K562 (cell line): ENCODE data around the gene RGS7.

ENCODE experiments used
- ATF3 ChIP-seq, 2 experiments: fragments of 450-650 bp in 1 of 2; sonication (generic) in 1 of 2; formaldehyde crosslinking in 1 of 2; IDR thresholded peaks in 1 of 2; conservative IDR thresholded peaks in 1 of 2; 2 replicates each; pipeline versions ENCODE4 v1.6.1 to v1.8.1; 2016 to 2023; ENCODE audit warnings: mild to moderate bottlenecking in 2 of 2, moderate library complexity in 2 of 2, inconsistent platforms in 1 of 2, missing genetic modification reagents in 1 of 2
- CHCHD3 ChIP-seq: fragments of 250-450 bp; sonication (Bioruptor Pico); IDR thresholded peaks from 2 replicates; pipeline ENCODE4 v2.1.2; 2022; ENCODE audit warnings: mild to moderate bottlenecking
- CTCF ChIP-seq, 3 experiments: IDR thresholded peaks in 2 of 3; conservative IDR thresholded peaks in 1 of 3; 2 replicates each; pipeline ENCODE4 v1.5.1; 2011 to 2012; ENCODE audit warnings: low read length in 3 of 3, mild to moderate bottlenecking in 3 of 3, control low read depth in 2 of 3, improper control_type of control experiment in 1 of 3, inconsistent platforms in 1 of 3, low read depth in 1 of 3, mixed read lengths in 1 of 3, moderate library complexity in 1 of 3; ENCODE audit not compliant: insufficient read depth in 2 of 3
- EP300 ChIP-seq: IDR thresholded peaks from 2 replicates; pipeline ENCODE4 v1.6.1; 2012; ENCODE audit warnings: low read length, improper control_type of control experiment
- ETV6 ChIP-seq, 3 experiments: fragments of 150-350 bp in 1 of 3; sonication (generic) in 1 of 3; formaldehyde crosslinking in 1 of 3; IDR thresholded peaks; 2 replicates each; pipeline versions ENCODE4 v1.6.1 to v1.8.0; 2014 to 2022; ENCODE audit warnings: borderline replicate concordance in 2 of 3, low read depth in 2 of 3, antibody characterized with exemption in 1 of 3, low read length in 1 of 3, mild to moderate bottlenecking in 1 of 3, missing genetic modification reagents in 1 of 3
- GTF2F1 ChIP-seq: IDR thresholded peaks from 2 replicates; pipeline ENCODE4 v1.6.1; 2011; ENCODE audit warnings: low read depth, low read length, improper control_type of control experiment
- SIN3A ChIP-seq, 2 experiments: fragments of 150-350 bp in 1 of 2; IDR thresholded peaks; 2 replicates each; pipeline ENCODE4 v1.6.1; 2011 to 2016; ENCODE audit warnings: borderline replicate concordance in 2 of 2, low read depth in 2 of 2, low read length in 2 of 2, mild to moderate bottlenecking in 2 of 2, moderate library complexity in 2 of 2; ENCODE audit not compliant: control insufficient read depth in 1 of 2
- SP1 ChIP-seq: sonication (generic); formaldehyde crosslinking; IDR thresholded peaks from 2 replicates; pipeline ENCODE4 v1.8.1; 2022; ENCODE audit warnings: mild to moderate bottlenecking, missing genetic modification reagents
- ZNF232 ChIP-seq: sonication (generic); formaldehyde crosslinking; IDR thresholded peaks from 2 replicates; pipeline ENCODE4 v1.8.0; 2022; ENCODE audit warnings: mild to moderate bottlenecking, missing genetic modification reagents
- TF ChIP-seq, protein P1 (sequence below), 3 experiments: fragments of 200-800 bp in 1 of 3; fragments of 250-450 bp in 1 of 3; fragments of 450-650 bp in 1 of 3; sonication (Bioruptor Pico) in 1 of 3; sonication (Bioruptor generic) in 1 of 3; formaldehyde crosslinking in 1 of 3; IDR thresholded peaks; 2 replicates each; pipeline versions ENCODE4 v1.6.1 to v1.8.0; 2016 to 2022; ENCODE audit warnings: mild to moderate bottlenecking in 2 of 3, missing genetic modification characterization in 2 of 3, missing compliant biosample characterization in 1 of 3, moderate library complexity in 1 of 3

GRCh38 chr1:241140670-241141069 lies 216.3 kb downstream of the RGS7 start:
- no peak for TF ChIP-seq SIN3A (IDR thresholded peaks at IDR 0.05; ENCODE audit: borderline replicate concordance in 2 of 2, control insufficient read depth in 1 of 2, low read depth in 2 of 2, low read length in 2 of 2)
- no peak for TF ChIP-seq CTCF (IDR thresholded peaks at IDR 0.05 in 2 of 3, conservative IDR thresholded peaks at IDR 0.05 in 1 of 3; ENCODE audit: insufficient read depth in 2 of 3, low read depth in 1 of 3, low read length in 3 of 3)
- TF ChIP-seq ZNF232: no peak
- TF ChIP-seq, protein P1, sequence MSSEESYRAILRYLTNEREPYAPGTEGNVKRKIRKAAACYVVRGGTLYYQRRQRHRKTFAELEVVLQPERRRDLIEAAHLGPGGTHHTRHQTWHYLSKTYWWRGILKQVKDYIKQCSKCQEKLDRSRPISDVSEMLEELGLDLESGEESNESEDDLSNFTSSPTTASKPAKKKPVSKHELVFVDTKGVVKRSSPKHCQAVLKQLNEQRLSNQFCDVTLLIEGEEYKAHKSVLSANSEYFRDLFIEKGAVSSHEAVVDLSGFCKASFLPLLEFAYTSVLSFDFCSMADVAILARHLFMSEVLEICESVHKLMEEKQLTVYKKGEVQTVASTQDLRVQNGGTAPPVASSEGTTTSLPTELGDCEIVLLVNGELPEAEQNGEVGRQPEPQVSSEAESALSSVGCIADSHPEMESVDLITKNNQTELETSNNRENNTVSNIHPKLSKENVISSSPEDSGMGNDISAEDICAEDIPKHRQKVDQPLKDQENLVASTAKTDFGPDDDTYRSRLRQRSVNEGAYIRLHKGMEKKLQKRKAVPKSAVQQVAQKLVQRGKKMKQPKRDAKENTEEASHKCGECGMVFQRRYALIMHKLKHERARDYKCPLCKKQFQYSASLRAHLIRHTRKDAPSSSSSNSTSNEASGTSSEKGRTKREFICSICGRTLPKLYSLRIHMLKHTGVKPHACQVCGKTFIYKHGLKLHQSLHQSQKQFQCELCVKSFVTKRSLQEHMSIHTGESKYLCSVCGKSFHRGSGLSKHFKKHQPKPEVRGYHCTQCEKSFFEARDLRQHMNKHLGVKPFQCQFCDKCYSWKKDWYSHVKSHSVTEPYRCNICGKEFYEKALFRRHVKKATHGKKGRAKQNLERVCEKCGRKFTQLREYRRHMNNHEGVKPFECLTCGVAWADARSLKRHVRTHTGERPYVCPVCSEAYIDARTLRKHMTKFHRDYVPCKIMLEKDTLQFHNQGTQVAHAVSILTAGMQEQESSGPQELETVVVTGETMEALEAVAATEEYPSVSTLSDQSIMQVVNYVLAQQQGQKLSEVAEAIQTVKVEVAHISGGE (CRISPR knock-in tag; IDR thresholded peaks at IDR 0.05): no peak
- TF ChIP-seq ETV6 (IDR thresholded peaks at IDR 0.05; ENCODE audit: borderline replicate concordance in 1 of 2, low read depth in 2 of 2, low read length in 1 of 2): no peak
- no peak for TF ChIP-seq ETV6 (CRISPR knock-in tag; IDR thresholded peaks at IDR 0.05; ENCODE audit: borderline replicate concordance)
- TF ChIP-seq CHCHD3: no peak
- TF ChIP-seq EP300: no peak
- no peak for TF ChIP-seq GTF2F1
- no peak for TF ChIP-seq ATF3 (IDR thresholded peaks at IDR 0.05)
- no peak for TF ChIP-seq ATF3 (CRISPR knock-in tag; conservative IDR thresholded peaks at IDR 0.05)
- TF ChIP-seq SP1 (CRISPR knock-in tag): no peak
